Mesendoderm (in vitro differentiated cells): Measurements from ENCODE around the gene PLPP6.

ENCODE experiments used
- DNase-seq: peaks from one replicate; pipeline ENCODE4 v3.0.0; 2013
- H2AK5ac ChIP-seq: 2 replicates; pipeline ENCODE4 v1.6.1; 2013; ENCODE audit warnings: low read length, inconsistent platforms
- H2BK120ac ChIP-seq: 2 replicates; pipeline ENCODE4 v1.6.1; 2013; ENCODE audit warnings: low read depth, mild to moderate bottlenecking, low read length, moderate library complexity, mixed read lengths
- H2BK15ac ChIP-seq: replicated peaks from 2 replicates; pipeline ENCODE4 v1.6.1; 2013; ENCODE audit warnings: low read depth, mild to moderate bottlenecking, moderate library complexity
- H2BK5ac ChIP-seq: 2 replicates; pipeline ENCODE4 v1.6.1; 2013; ENCODE audit warnings: low read length, inconsistent platforms
- H3K18ac ChIP-seq: 2 replicates; pipeline ENCODE4 v1.6.1; 2013; ENCODE audit warnings: mild to moderate bottlenecking, low read length, mixed read lengths
- H3K23ac ChIP-seq: one replicate; pipeline ENCODE4 v1.6.1; 2013; ENCODE audit warnings: low read length
- H3K27ac ChIP-seq: 2 replicates; pipeline ENCODE4 v1.5.1; 2013; ENCODE audit warnings: low read depth, mild to moderate bottlenecking, inconsistent platforms, low read length, moderate library complexity
- H3K27me3 ChIP-seq: 2 replicates; pipeline ENCODE4 v1.6.1; 2013; ENCODE audit warnings: low read length, control low read depth, mild to moderate bottlenecking, inconsistent platforms; ENCODE audit not compliant: insufficient read depth, poor library complexity
- H3K36me3 ChIP-seq: 2 replicates; pipeline ENCODE4 v1.6.1; 2013; ENCODE audit warnings: low read length, inconsistent platforms; ENCODE audit not compliant: control insufficient read depth, insufficient read depth
- H3K4ac ChIP-seq: one replicate; pipeline ENCODE4 v1.6.1; 2013; ENCODE audit warnings: low read depth, mild to moderate bottlenecking, low read length, moderate library complexity
- H3K4me1 ChIP-seq: 2 replicates; pipeline ENCODE4 v1.6.1; 2013; ENCODE audit warnings: low read depth, low read length, inconsistent platforms; ENCODE audit not compliant: control insufficient read depth
- H3K4me2 ChIP-seq: 2 replicates; pipeline ENCODE4 v1.6.1; 2013; ENCODE audit warnings: low read length
- H3K4me3 ChIP-seq: 2 replicates; pipeline ENCODE4 v1.5.1; 2013; ENCODE audit warnings: mild to moderate bottlenecking, low read length
- H3K56ac ChIP-seq: one replicate; pipeline ENCODE4 v1.6.1; 2013; ENCODE audit warnings: low read length
- H3K79me1 ChIP-seq: 2 replicates; pipeline ENCODE4 v1.6.1; 2013; ENCODE audit warnings: low read length, inconsistent platforms
- H3K79me2 ChIP-seq: 2 replicates; pipeline ENCODE4 v1.6.1; 2013; ENCODE audit warnings: mild to moderate bottlenecking, low read length; ENCODE audit not compliant: control insufficient read depth, insufficient read depth
- H3K9ac ChIP-seq: 2 replicates; pipeline ENCODE4 v1.6.1; 2013; ENCODE audit warnings: low read length, inconsistent platforms
- H4K5ac ChIP-seq: one replicate; pipeline ENCODE4 v1.6.1; 2013; ENCODE audit warnings: low read length
- H4K8ac ChIP-seq: one replicate; pipeline ENCODE4 v1.6.1; 2013; ENCODE audit warnings: low read depth, mild to moderate bottlenecking, control low read depth, low read length, moderate library complexity
- WGBS: extraction: QIAGEN DNeasy Blood & Tissue Kit; methylation state at CpG from one replicate; pipeline ENCODE4 v1.1.7; 2013; ENCODE audit warnings: low lambda C conversion rate, missing lambda C conversion rate; ENCODE audit not compliant: insufficient coverage; ENCODE audit errors: extremely low coverage; 5-methylcytosine and 5-hydroxymethylcytosine counted together

The PLPP6 gene

DNA sequence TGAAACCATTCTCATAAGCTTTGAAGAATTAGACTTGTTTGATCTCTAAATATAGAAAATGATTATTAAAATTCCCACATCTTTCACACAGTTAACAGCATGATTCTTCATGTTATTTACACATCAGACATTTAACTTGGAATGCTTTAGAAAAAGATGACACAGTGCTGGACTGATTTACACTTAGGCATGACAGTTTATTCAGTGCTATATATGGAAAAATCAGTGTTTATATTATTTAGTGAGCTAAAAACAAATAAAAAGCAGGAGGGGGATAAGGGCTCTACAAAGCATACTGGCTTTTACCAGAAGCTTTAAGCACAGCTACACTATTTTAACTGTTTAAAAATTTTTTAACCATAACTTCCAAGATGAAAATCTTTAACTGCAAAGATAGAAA lies 47.3 kb downstream of the PLPP6 start:
- H3K79me2 ChIP-seq = no peaks in the 10 kb centered on the region
- H2AK5ac ChIP-seq = no peak overlapping the region
- no peak overlapping the region for H3K56ac ChIP-seq

DNA sequence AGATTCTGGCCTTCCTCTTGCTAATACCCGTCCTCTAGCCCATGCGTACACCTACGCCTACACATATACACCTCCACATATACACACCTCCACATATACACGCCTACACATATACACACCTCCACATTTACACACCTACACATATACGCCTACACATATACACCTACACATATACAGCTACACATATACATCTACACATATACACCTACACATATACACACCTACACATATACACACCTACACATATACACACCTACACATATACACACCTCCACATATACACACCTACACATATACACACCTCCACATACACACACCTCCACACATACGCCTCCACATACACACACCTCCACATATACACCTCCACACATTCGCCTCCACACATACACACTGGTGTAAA lies 51.8 kb downstream of the PLPP6 start:
- Histone ChIP-seq H4K8ac (no peak overlapping the region), H2BK15ac (no peak overlapping the region), H3K36me3 (peaks cover 2% of the 10 kb centered on the region), H2AK5ac (no peak overlapping the region), H2BK5ac (no peak overlapping the region), H3K4me3 (no peak overlapping the region), H2BK120ac (no peak overlapping the region), H3K79me2 (no peaks in the 10 kb centered on the region), H3K79me1 (no peaks in the 10 kb centered on the region), H3K4me2 (no peak overlapping the region), H3K23ac (no peak overlapping the region), H3K4ac (no peak overlapping the region), H3K18ac (no peak overlapping the region), H3K27me3 (no peaks in the 10 kb centered on the region), H3K27ac (no peak overlapping the region), H3K56ac (no peak overlapping the region), H4K5ac (no peak overlapping the region), H3K9ac (no peak overlapping the region), H3K4me1 (no peaks in the 10 kb centered on the region)
- WGBS = 98% methylated on average over 4 of the region's 7 CpGs
- no peak for DNase-seq

More for the DNA sequence above, 47.3 kb downstream of the PLPP6 start:
- H4K5ac ChIP-seq = no peak overlapping the region
- H3K9ac ChIP-seq = no peak overlapping the region
- H2BK15ac ChIP-seq = no peak overlapping the region
- no peak overlapping the region for H3K23ac ChIP-seq
- H2BK120ac ChIP-seq = no peak overlapping the region
- H3K4ac ChIP-seq = no peak overlapping the region
- no peaks in the 10 kb centered on the region for H3K4me1 ChIP-seq
- H3K27me3 ChIP-seq = no peaks in the 10 kb centered on the region
- H3K4me3 ChIP-seq = no peak overlapping the region
- no peak overlapping the region for H4K8ac ChIP-seq
- no peaks in the 10 kb centered on the region for H3K79me1 ChIP-seq
- no peak for DNase-seq
- no peak overlapping the region for H3K27ac ChIP-seq
- H3K4me2 ChIP-seq = no peak overlapping the region
- H3K18ac ChIP-seq = no peak overlapping the region
- peaks cover 2% of the 10 kb centered on the region for H3K36me3 ChIP-seq
- H2BK5ac ChIP-seq = no peak overlapping the region

DNA sequence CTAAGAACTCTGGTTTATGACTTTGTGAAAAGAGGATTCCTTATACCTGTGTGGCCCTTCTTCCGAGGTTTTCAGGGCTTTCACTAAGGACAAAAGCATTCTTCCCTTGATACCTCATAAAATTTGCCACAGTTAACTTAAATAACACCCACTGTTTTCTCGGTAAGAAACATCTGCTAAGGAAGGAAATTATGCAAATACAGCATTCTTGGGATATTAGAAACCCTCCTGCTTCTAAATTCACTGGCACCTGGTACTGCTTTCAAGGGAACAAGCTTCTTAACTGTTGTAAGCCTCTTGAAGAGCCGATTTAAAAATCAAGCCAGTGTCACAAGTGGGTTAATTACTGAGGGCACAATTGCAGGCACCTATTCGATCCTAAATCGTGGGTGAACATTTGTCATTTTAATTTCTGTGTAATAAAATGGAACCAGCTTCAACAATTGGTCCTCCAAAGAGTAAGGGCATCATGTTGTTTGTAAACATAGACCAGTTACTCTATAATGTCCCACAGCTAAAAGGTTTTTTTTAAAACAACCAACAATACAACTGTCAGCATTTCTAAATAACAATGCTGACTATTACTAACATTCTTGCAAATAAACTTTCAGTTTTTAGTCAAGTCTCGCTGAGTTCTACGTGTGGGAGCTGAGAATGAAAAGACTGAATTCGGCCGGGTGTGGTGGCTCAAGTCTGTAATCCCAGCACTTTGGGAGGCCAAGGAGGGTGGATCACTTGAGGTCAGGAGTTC lies 52.3 kb downstream of the PLPP6 start:
- Histone ChIP-seq H2BK15ac (no peak overlapping the region), H3K79me2 (no peaks in the 10 kb centered on the region), H3K27me3 (no peaks in the 10 kb centered on the region), H3K9ac (no peak overlapping the region), H3K4ac (no peak overlapping the region), H2AK5ac (no peak overlapping the region), H3K27ac (no peak overlapping the region), H4K5ac (no peak overlapping the region), H4K8ac (no peak overlapping the region), H3K56ac (no peak overlapping the region), H3K4me3 (no peak overlapping the region), H3K18ac (no peak overlapping the region), H2BK120ac (no peak overlapping the region), H2BK5ac (no peak overlapping the region), H3K4me2 (no peak overlapping the region), H3K4me1 (no peaks in the 10 kb centered on the region), H3K79me1 (no peaks in the 10 kb centered on the region), H3K23ac (no peak overlapping the region), H3K36me3 (peaks cover 2% of the 10 kb centered on the region)
- no peak for DNase-seq
- WGBS = no CpG with 5 or more reads among the region's 9 CpGs
